Peyer's patch (tissue), 4 donors: ENCODE data around the gene DOK6. TPM values are rescaled to one million over a fixed set of nuclear protein-coding genes. Genes with fewer than 3 reads are reported as not detected.

Experiments
- DNase-seq, 3 donors: peaks; one replicate each; pipeline ENCODE4 v3.0.0-alpha.2; 2017 to 2019
- H3K27ac ChIP-seq, 4 donors: fragments of 200-600 bp; sonication (generic); one replicate each; pipeline ENCODE4 v1.5.1; 2016 to 2019
- H3K27me3 ChIP-seq, 2 donors: fragments of 200-600 bp; sonication (generic); one replicate each; pipeline ENCODE4 v1.5.1; 2019
- H3K36me3 ChIP-seq, 3 donors: fragments of 200-600 bp; sonication (generic); one replicate each; pipeline ENCODE4 v1.5.1; 2016 to 2019
- H3K4me1 ChIP-seq, 4 donors: fragments of 200-600 bp; sonication (generic); one replicate each; pipeline ENCODE4 v1.5.1; 2016 to 2019
- H3K4me3 ChIP-seq, 4 donors: fragments of 200-600 bp; sonication (generic); 1 replicate in 3 of 4; 2 replicates in 1 of 4; pipeline ENCODE4 v1.5.1; 2016 to 2019; ENCODE audit warnings: mild to moderate bottlenecking in 1 of 4
- H3K9me3 ChIP-seq, 4 donors: fragments of 200-600 bp; sonication (generic); one replicate each; pipeline ENCODE4 v1.5.1; 2016 to 2019; ENCODE audit warnings: mild to moderate bottlenecking in 1 of 4
- POLR2A ChIP-seq, 2 donors: fragments of 450-650 bp; IDR thresholded peaks; one replicate each; pipeline ENCODE4 v1.5.1; 2017; ENCODE audit warnings: antibody characterized with exemption in 2 of 2, mild to moderate bottlenecking in 2 of 2, moderate library complexity in 2 of 2
- total RNA-seq, 4 donors: library from RNA; depleted of rRNA; stranded (reverse); fragments of >200 nt; gene quantifications; one replicate each; pipeline ENCODE4 v1.1.0, GENCODE V29; 2016
- TF ChIP-seq, protein P1 (sequence below), 6 experiments: fragments of 450-650 bp in 4 of 6; fragments of 200-600 bp in 2 of 6; sonication (generic) in 1 of 6; IDR thresholded peaks; one replicate each; pipeline ENCODE4 v1.5.1; 2017 to 2019; ENCODE audit warnings: antibody characterized with exemption in 6 of 6, mild to moderate bottlenecking in 3 of 6, moderate library complexity in 1 of 6

DOK6 gene
- total RNA-seq, 4 donors from 2014 or later = 0.13 to 5.2 (median 0.50) TPM

DNA sequence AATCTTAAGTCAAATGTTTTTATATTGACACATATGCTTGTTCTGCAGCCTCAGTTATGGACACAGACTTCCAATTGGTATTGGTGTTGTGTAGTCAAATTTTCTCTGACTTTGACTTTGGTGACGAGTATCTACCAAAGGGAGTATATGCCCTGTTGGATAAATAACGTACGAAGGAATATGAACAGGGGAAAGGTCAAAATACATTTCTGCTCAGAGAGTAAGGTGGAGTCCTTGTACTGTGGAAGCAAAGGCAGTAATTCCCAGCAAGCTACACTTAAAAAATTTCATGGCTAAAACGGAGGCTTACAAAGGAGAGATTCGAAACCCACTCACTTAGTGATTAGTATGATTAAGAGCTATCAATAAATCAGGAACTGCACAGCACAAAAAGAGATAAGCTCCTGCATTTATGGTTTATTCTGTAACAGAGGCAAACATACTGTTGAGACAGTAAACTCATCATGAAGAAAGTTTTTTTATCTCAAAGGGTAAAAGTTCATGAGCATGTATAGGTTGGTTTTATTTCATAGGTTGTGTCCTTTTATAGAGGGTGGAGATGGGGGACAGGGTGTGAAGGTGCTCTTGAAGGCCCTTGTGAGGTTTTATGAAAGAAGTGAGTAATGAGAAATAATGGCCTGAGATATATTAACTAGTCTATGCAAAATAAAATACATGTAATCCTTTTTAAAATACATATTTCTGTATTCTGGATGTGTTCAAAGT lies 404.3 kb downstream of the DOK6 start:
- Histone ChIP-seq H3K4me3 (no peak overlapping the region), H3K4me1 (no peaks in the 10 kb centered on the region), H3K27ac (no peak overlapping the region), H3K36me3 (no peaks in the 10 kb centered on the region), H3K9me3 (no peaks in the 10 kb centered on the region), H3K27me3 (no peaks in the 10 kb centered on the region)
- TF ChIP-seq, protein P1, sequence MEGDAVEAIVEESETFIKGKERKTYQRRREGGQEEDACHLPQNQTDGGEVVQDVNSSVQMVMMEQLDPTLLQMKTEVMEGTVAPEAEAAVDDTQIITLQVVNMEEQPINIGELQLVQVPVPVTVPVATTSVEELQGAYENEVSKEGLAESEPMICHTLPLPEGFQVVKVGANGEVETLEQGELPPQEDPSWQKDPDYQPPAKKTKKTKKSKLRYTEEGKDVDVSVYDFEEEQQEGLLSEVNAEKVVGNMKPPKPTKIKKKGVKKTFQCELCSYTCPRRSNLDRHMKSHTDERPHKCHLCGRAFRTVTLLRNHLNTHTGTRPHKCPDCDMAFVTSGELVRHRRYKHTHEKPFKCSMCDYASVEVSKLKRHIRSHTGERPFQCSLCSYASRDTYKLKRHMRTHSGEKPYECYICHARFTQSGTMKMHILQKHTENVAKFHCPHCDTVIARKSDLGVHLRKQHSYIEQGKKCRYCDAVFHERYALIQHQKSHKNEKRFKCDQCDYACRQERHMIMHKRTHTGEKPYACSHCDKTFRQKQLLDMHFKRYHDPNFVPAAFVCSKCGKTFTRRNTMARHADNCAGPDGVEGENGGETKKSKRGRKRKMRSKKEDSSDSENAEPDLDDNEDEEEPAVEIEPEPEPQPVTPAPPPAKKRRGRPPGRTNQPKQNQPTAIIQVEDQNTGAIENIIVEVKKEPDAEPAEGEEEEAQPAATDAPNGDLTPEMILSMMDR (IDR thresholded peaks at IDR 0.05) = no peak
- TF ChIP-seq POLR2A (IDR thresholded peaks at IDR 0.05) = no peak
- DNase-seq = no peak

DNA sequence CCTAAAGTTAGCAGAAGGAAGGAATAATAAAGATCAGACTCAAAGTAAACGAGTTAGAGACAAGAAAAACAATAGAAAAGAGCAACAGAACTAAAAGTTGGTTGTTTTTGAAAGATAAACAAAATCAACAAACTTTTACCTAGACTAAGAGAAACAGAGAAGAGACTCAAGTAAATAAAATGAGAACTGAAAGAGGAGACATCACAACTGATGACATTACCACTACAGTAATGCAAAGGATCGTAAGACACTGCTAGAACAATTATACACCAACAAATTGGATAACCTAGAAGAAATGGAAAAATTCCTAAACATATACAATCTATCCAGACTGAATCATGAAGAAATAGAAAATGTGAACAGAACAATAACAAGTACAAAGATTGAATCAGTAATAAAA lies 407.7 kb downstream of the DOK6 start:
- Histone ChIP-seq H3K27me3 (no peaks in the 10 kb centered on the region), H3K4me3 (no peak overlapping the region)
- TF ChIP-seq, protein P1 (IDR thresholded peaks at IDR 0.05) = no peak
- no peak for TF ChIP-seq POLR2A (IDR thresholded peaks at IDR 0.05)

DNA sequence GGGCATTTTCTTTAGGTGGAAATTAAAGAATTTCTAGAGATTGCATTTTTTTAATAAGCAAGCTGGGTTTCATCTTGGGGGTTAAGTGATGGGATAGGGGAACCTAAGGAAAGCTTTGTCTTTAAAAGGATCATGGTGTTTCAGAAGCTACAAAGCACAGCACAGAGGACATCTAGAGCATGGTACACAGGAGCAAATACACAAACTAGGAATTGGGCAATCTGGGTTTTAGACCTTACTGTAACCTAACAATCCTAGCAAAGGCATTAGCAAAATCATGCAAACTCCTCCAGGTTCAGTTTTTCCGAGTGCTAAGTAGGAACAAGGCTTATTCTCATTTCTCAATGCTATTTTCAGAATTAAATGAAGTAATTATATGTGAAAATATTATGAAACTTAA lies 412.9 kb downstream of the DOK6 start:
- H3K4me1 ChIP-seq = no peaks in the 10 kb centered on the region
- no peaks in the 10 kb centered on the region for H3K9me3 ChIP-seq
- no peak for TF ChIP-seq POLR2A (IDR thresholded peaks at IDR 0.05)
- TF ChIP-seq, protein P1 (IDR thresholded peaks at IDR 0.05) = no peak
- no peaks in the 10 kb centered on the region for H3K36me3 ChIP-seq
- no peak overlapping the region for H3K4me3 ChIP-seq
- no peak overlapping the region for H3K27ac ChIP-seq
- no peaks in the 10 kb centered on the region for H3K27me3 ChIP-seq
- no peak for DNase-seq

More for the DNA sequence above, 407.7 kb downstream of the DOK6 start:
- no peak overlapping the region for H3K27ac ChIP-seq
- H3K36me3 ChIP-seq = no peaks in the 10 kb centered on the region
- no peak for DNase-seq
- no peaks in the 10 kb centered on the region for H3K9me3 ChIP-seq
- no peaks in the 10 kb centered on the region for H3K4me1 ChIP-seq

DNA sequence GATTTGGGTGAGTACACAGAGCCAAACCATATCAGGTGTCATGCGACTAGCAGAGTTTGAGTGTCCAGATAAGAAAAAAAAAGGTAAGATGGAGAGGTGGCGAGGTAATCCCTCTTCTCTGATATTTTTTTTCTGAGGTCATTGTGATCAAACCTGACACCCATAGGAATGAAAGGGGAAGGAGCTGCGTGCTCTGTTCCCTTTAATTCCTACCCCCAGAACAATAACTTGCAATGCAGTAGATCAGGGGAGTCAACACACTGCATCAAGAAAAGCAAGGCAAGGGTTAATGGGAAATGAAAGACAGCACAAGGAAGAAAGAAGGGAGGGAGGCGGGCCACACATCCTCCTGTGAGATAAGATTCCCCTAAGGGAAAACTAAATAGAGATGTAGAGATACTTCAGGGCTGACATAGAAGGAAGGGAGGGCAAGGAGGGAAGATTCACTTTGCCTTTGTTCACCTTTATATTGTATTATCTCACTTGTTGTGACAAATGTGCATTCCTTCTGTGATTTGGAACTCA lies 414.2 kb downstream of the DOK6 start:
- H3K36me3 ChIP-seq = no peaks in the 10 kb centered on the region
- no peak overlapping the region for H3K27ac ChIP-seq
- no peaks in the 10 kb centered on the region for H3K4me1 ChIP-seq
- H3K4me3 ChIP-seq = no peak overlapping the region
- no peak for TF ChIP-seq POLR2A (IDR thresholded peaks at IDR 0.05)
- TF ChIP-seq, protein P1 (IDR thresholded peaks at IDR 0.05) = no peak
- H3K27me3 ChIP-seq = no peaks in the 10 kb centered on the region
- no peak for DNase-seq
- H3K9me3 ChIP-seq = no peaks in the 10 kb centered on the region

- Histone ChIP-seq H3K27ac (no peak overlapping the region), H3K4me3 (no peak overlapping the region), H3K4me1 (no peaks in the 10 kb centered on the region), H3K27me3 (no peaks in the 10 kb centered on the region), H3K36me3 (no peaks in the 10 kb centered on the region), H3K9me3 (no peaks in the 10 kb centered on the region)
- TF ChIP-seq, protein P1 (IDR thresholded peaks at IDR 0.05) = no peak
- no peak for TF ChIP-seq POLR2A (IDR thresholded peaks at IDR 0.05)
- no peak for DNase-seq
Observed at GRCh38 chr18:69817335-69817940, 416.8 kb downstream of the DOK6 start.
